ENCODE measurements around the gene TMEM250. TPM values are rescaled to one million over a fixed set of nuclear protein-coding genes. Genes with fewer than 3 reads are reported as not detected.

TMEM250 gene
- total RNA-seq, 2 donors from 2014 or later: 51.0 to 59.3 TPM

DNA sequence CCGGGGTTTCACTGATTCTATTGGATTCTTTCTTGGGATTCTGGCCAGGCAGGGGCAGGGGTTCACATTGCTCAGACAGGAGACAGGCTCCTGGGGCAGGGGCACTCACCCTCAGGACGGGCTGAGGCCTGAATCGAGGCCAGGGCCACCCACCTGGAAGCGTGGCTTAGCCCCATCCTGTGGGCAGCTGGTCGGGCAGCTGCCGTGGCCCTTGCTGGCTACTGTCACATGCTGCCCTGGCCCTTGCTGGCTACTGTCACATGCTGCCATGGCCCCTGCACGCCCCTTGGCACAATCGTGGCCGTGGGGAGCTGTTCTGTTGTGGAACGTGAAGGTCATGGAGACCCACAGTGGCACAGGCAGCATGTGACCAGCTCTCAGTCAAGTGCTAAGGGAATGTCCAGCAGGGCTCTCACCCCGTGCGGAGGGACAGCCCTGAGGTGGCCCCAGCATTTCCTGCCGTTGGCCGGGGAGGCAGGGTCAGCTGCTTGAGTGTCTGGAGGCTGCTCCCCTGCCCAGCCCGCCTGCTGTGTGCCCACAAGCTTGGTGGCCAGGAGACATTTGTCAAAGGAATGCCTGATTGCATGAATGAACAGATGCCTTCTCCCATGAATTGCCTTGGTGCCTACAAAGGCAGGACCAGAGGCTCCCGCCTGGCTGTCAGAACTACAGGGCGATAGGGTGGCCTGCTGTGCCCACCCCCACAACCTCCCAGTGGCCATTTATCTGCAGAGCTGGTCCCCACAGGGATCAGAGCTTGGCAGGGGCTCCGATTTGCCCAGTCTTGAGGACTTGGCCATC lies 16.9 kb upstream of the TMEM250 start:
- DNase-seq: no peak
- intact Hi-C loops (cut with DNase I, micrococcal nuclease): no loop called here

DNA sequence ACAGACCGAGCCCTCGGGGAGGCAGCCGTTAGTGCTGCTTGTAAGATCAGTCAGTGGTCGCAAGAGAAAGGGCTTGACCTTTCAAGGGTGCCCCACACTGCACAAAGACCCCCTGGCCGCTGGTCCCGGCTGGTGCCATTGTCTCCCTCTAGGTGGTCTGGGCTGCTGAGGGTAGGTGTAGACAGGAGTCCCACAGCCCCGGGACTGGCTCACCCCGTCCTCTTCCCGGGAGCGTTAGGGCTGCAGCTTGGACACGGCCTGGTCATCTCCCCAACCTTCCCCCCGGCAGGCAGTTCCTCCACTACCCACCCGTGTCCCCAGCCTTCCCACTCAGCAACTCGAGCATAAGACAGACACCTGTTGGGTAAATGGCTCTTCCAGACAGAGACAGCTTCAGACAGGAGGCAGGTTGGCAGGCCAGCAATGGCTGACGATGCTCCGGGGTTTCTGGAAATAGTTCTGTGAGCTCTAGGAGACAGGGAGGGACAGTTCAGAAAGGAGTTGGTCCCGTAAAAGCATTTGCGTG lies 15.3 kb upstream of the TMEM250 start:
- intact Hi-C loops (cut with DNase I, micrococcal nuclease): no loop called here
- no peak for ATAC-seq
- no peak for DNase-seq

More for the DNA sequence above, 16.9 kb upstream of the TMEM250 start:
- ATAC-seq: no peak

DNA sequence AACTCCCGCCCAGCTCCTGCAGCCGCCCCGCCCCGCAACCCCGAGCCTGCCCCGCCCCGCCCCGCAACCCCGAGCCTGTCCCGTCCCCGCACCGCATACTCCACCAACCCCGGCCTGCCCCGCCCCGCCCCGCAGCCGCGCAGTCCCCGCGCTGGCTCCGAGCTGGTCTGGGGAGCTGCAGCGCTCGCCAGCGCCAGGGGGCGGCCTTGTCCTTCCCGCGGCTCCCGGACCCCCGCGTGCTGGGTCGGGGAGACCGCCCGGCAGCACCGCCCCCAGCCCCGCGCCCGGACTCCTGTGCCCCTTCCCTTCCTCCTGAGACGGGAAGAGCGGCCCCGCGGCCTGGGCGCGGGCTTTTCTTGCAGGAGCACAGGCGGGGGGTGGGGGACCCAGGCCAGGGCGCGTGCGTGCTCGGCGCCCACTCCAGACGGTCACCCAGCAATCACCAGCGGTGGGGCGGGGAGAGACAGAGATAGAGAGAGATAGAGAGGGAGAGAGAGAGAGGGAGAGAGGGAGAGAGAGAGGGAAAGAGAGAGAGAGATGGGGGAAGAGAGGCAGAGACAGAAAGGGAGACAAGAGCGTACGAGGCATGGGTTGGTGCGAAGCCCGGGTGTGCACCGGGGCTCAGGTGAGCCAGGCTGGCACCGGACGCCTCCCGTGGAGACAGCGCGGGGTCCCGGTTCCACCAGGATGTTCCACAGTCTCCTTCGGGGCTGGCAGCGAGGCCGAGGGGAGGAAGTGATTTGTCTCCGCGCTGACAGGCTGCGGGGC lies 14.7 kb upstream of the TMEM250 start:
- intact Hi-C loops (cut with DNase I, micrococcal nuclease): no loop called here
- no peak for DNase-seq
- ATAC-seq: peak; percentile 38

DNA sequence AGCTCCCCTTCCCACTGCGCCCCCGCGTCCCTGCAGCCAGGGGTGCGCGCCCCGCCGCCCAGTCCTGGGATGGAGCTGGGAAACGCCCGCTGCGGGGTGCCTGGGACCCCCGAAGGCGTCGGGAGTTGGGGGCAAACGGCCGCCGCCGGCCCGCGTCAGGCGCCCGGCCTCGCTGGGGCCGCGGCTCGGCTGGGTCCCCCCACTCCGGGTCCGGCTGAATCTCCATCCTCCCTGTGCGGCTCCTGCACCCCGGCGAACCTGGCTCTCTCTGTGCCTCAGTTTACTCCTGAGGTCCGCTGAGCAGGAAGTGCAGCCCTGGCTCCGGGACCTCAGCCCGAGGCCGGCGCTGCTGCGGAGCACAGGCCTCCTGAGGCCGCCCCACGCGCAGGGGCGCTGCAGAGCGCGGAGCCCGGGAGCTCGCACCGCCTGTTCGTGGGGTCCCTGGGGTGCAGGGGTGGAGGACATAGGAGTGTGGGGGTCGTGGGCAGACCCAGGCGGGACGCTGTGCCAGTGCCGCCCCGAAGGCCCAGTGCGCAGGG lies 13.9 kb upstream of the TMEM250 start:
- intact Hi-C loops (cut with DNase I, micrococcal nuclease): no loop called here
- no peak for DNase-seq
- no peak for ATAC-seq

DNA sequence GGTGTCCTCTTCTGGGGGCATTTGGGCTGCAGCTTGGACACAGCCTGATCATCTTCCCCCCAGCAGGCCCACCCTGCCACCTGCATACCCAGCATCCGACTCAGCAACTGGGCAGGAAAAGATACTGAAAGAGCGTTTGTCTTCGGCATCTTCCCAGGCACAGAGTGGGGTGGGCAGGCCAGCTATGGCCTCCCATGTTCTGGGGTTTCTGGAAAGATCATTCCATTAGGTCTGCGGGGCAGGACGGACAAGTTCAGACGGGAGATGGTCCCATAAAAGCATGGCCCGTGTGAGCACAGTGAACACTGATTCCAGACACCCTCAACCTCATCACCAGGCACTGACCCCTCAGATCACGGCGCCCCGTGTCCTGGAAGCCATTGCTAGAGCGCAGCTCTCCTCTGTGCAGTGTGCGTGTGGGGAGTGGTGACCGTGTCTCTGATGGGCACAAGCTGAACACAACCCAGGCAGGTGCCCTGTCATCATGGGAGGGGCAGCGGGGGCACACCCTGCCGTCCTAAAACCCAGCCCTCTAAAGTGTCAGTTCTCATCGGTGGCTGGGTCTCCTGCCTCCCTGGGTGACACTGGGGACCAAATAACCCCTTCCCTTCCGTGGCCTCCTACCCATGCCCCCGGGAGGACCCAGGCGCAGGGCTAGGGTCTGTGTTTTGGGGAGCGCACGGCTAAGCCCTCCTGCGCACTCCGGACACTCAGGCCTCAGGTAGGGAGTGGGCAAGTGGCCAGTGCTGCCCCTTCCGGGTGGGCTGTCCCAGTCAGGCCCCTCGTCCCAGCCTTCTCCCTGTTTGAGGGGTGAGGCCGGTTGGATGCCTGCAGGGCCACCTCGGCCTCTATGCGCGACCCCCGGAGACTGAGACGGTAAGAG lies 13.2 kb upstream of the TMEM250 start:
- ATAC-seq (no peak), DNase-seq (no peak)
- intact Hi-C loops (cut with DNase I, micrococcal nuclease): no loop called here

DNA sequence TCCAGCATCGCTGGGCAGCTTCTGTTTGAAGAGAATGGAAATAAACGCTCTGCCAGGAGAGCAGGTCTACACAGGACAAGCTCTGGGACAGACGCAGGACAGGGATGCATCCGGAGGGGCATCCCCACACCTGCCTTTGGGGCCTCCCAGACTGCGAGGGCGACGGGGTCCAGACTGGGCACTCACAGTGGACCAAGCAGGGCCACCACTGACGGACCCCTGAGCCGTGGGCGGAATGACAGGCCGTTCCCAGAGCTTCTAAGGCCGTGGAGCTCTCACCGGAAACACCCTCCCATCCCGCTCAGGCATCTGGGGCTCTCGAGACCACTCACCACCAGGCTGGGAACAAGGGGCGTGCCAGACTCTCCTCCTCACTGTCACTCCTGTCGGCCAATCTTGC lies 10.5 kb upstream of the TMEM250 start:
- no peak for DNase-seq
- intact Hi-C loops (cut with DNase I, micrococcal nuclease): no loop called here
- ATAC-seq: no peak

DNA sequence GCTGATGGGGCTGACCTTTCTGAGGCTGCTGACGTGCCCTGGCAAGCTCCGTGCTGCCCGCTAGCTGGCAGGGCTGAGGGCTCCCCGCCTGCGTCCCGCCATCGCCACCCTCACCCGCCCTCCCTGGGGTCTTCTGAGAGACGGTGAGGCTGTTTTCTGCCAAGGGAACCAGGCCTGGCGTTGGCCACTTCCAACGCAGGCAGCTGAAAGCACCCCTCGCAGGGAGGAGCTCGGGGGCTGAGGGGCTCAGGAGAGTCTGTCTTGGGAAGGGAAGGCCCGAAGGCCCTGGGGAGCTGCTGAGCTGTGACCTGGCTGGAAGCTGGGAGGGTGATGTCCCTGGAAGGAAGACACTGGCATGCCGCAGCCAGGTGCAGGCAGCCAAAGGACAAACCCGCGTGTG lies 9.8 kb upstream of the TMEM250 start:
- DNase-seq: no peak
- intact Hi-C loops (cut with DNase I, micrococcal nuclease): no loop called here
- no peak for ATAC-seq

DNA sequence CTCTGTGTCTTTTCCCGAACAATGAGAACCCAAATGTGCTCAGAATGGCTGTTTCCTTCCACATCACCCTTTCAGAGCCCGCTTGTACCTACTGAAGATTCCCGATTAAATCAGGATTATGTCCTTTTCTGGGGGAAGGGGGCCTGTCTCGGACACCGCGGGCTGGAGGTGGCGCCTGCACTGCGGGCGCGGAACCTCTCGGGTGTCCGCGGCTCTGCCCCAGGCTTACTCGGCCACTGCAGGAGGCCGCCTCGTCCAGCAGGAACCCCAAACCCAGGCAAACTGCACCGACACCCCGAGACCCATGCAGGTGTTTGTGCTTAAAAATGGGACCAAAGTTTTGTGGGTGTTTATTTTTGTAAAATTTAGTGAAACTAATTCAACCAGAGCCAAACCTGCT lies 8.6 kb upstream of the TMEM250 start:
- intact Hi-C loops (cut with DNase I, micrococcal nuclease): no loop called here
- DNase-seq (no peak), ATAC-seq (no peak)

DNA sequence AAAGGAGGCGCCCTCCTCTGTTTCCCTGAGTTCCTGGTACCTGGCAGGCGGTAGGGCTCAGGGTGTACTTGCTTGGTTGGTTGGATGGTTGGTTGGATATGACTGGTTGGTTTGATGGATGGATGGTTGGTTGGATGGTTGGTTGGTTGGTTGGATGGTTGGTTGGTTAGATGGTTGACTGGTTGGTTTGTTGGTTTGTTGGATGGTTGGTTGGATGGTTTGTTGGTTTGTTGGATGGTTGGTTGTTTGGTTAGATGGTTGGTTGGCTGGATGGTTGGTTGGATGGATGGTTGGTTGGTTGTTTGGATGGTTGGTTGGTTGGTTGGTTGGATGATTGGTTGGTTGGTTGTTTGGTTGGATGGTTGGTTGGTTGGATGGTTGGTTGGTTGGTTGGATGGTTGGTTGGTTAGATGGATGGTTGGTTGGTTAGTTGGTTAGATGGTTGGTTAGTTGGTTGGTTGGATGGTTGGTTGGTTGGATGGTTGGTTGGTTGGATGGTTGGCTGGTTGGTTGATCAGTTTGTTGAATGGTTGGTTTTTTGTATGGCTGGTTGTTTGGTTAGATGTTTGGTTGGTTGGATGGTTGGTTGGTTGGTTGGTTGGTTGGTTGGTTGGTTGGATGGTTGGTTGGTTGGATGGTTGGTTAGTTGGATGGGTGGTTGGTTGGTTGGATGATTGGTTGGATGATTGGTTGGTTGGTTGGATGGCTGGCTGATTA lies 6.5 kb upstream of the TMEM250 start:
- intact Hi-C loops (cut with DNase I, micrococcal nuclease): loop anchor here in 1 of 2 donors (5.0 kb wide), 1 partner anchor 158 kb away; no protein-coding TSS in a partner anchor

DNA sequence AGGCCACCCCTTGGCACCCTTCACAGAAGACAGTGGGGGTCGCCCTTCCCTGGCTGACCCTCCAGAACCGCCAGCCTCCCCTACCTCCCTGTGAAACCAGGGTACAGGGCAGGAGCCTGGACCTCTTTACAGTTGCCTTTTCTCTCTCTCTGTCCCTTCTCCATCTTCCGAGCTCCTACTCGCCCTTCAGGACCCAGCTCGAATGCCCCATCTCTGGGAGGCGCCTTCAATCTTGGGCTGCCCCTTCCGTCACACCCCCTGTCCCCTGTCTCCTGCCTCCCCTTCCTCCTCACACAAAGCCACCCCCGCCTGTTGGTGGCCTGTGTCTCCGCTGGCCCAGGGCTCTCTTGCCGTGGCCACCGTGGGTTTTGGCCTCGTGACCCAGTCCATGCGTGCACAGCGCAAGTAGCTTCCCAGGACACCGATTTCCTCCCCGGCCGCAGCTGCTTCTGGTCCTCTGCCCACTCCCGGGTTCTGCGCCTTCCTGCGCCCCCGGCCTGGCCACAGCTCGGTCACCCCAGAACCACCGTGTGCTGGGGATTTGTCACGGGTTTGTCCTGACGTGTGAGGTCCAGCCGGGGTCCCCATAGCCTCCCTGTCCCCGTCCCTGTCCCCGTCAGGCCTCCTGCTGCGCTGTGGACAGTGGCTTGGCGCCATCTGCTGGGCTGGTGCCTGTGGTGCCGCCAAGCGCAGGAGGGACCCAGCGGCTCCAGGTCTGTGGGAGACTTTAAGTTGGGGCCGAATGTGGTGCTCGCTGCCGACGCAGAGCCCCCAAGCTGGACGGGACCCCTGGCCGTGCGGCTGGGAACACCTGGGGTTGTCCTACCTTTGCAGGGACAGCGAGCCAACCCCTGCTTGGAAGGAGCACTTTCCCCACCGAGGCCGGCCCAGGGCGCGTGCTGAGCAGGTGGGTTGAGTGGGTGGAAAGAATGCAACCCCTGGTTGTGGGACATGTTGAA lies 4.0 kb upstream of the TMEM250 start:
- intact Hi-C loops (cut with DNase I, micrococcal nuclease): loop anchor here (2.0 to 5.0 kb wide), 2 partner anchors 154 to 155 kb away; no protein-coding TSS in a partner anchor
- ATAC-seq: peak; percentile 20

More for the DNA sequence above, 6.5 kb upstream of the TMEM250 start:
- DNase-seq (no peak), ATAC-seq (no peak)

DNA sequence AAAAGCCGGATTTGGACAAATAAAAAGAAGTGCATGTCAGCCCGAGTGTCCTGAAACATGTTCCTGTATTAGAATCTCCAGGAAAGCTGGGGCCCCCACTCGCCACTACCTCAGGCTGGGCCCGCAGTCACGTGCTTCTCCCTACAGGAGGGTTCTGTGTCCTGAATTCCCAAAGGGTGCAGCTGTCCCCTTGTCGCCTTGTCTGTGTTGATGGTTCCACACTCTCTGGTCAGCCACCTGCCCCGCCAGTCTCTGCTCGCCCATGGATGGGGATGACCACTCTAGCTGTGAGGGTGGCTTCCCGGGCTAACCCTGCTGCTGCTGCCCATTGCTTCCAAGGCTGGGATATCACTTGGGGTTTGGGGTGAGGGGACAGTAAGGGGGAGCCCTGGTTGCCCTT lies 3.1 kb upstream of the TMEM250 start:
- DNase-seq (no peak), ATAC-seq (no peak)
- intact Hi-C loops (cut with DNase I, micrococcal nuclease): loop anchor here (2.0 to 5.0 kb wide), 2 partner anchors 153 to 154 kb away; no protein-coding TSS in a partner anchor

More for the DNA sequence above, 4.0 kb upstream of the TMEM250 start:
- peak; percentile 51 to 82 for DNase-seq

DNA sequence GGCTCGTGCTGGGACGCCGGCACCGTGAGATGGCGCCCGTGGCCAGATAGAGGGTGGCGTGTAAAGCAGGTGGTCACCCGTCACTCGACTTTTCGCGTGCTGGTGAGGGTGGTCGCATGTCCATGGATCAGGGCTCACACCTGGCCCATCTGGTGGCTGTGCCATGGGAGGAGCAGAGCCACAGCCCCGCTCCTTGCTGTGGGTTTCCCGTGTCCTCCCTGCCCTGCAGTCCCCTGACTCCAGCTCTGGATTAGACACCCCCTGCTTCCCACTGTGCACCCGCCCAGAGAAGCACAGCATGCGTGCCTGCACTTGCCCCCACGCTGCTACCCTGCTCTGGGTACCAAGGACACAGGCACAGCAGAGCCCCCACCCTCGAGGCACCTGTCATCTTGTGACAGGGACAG lies 1.8 kb upstream of the TMEM250 start:
- intact Hi-C loops (cut with DNase I, micrococcal nuclease): loop anchor here in 1 of 2 donors (5.0 kb wide), 1 partner anchor 153 kb away; no protein-coding TSS in a partner anchor
- ATAC-seq (no peak), DNase-seq (no peak)

DNA sequence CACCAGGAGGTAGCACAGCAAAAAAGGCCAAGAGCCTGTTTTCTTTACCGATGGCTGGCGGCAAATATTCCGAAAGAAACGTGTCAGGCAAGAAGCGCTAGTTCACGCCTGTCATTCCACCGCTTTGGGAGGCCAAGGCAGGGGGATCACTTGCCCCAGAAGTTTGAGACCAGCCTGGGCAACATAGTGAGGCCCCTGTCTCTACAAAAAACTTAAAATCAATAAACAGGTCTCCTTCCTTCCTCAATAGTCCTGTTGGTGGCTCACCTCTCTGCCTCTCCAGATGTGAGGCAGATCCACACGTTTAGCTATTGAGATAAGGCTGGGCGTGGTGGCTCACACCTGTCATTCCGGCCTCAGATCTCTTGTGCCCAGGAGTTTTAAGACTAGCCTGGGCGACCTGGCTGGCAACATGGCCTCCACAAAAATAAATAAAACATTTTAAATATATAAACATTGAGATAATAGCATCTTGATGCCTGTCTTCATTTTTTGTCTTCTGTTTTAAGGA lies 1.3 kb upstream of the TMEM250 start:
- peak; percentile 14 for ATAC-seq
- intact Hi-C loops (cut with DNase I, micrococcal nuclease): loop anchor here in 1 of 2 donors (5.0 kb wide), 1 partner anchor 153 kb away; no protein-coding TSS in a partner anchor
- DNase-seq: peak; percentile 55 to 60

DNA sequence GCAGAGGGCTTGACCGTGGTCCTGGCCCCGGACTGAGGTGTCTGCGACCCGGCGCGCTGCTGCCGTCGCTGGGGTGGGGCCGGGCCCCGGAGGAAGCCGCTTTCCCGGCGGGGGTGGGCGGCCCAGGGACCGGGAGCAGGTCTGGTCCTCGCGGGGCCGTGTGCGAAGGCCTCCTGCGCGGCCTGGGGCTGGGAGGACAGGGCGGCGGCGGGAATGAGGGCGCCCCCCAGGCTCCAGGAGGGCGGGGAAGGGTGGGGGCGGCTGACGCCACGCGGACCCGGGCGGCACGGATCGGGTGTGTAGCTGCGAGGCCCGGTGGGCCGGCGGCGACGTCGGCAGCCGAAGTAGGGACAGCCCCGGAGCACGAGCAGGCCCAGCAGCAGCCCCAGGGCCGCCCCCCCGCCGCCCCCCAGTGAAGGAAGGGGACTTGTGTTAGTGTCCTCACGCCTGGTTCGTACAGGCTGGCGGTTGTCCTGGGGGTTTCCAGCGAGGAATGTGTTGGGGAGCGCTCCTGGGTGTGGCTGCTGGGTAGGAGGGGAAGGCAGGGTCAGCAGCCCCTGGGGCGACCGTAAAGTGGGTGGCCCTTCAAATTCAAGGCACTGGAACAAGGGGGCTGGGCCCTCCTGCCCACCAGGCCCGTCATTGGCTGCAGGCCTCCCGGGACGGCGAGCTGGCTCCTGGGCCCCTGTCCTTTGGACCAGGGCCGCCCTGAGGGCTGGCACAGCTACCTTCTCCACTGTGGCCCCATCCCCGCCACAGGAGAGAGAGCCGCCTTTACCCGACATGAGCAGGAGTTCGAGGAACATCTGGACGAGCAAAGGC lies 597 bp upstream of the TMEM250 start:
- DNase-seq (peak; percentile 55 to 57), ATAC-seq (peak; percentile 28)
- intact Hi-C loops (cut with DNase I, micrococcal nuclease): no loop called here

DNA sequence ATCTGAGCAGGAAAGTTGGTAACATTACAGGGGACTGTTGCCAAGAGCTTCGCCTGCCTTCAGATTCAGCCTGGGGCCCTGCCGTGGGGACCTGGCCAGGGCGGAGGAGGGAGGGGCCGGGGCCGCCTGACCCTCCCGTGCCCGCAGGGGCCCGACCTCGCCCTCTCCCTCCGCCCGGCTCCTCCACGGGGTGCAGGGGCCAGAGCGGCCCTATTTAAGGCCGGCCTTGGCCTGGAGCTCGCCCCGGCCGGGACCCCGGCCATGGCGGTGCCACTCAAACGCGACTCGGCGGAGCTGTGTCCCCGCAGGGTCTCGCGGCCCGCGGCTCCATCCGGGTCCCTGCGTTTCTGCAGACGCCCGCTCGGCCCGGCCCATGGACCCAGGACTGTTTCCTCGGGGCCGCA lies 757 bp downstream of the TMEM250 start:
- intact Hi-C loops (cut with DNase I, micrococcal nuclease): no loop called here
- ATAC-seq (peak; percentile 56), DNase-seq (peak; percentile 57 to 68)
